H1 (cell line): Measurements from ENCODE around the gene HARS1. TPM values are rescaled to one million over a fixed set of nuclear protein-coding genes. Genes with fewer than 3 reads are reported as not detected.

ENCODE experiments used
- GABPA ChIP-seq: IDR thresholded peaks from 2 replicates; pipeline ENCODE4 v1.6.1; 2011; ENCODE audit warnings: mild to moderate bottlenecking, low read length, moderate library complexity, borderline replicate concordance; ENCODE audit not compliant: insufficient read depth
- NRF1 ChIP-seq: IDR thresholded peaks from 2 replicates; pipeline ENCODE4 v1.6.1; 2011; ENCODE audit warnings: mild to moderate bottlenecking, low read depth, low read length, improper control_type of control experiment
- RAD21 ChIP-seq, 2 experiments: IDR thresholded peaks in 1 of 2; conservative IDR thresholded peaks in 1 of 2; 2 replicates each; pipeline ENCODE4 v1.6.1; 2011; ENCODE audit warnings: low read depth in 2 of 2, low read length in 2 of 2, improper control_type of control experiment in 1 of 2, inconsistent platforms in 1 of 2, mild to moderate bottlenecking in 1 of 2, moderate library complexity in 1 of 2
- RBBP5 ChIP-seq: IDR thresholded peaks from 2 replicates; pipeline ENCODE4 v1.7.1; 2012; ENCODE audit warnings: low read depth, mild to moderate bottlenecking, inconsistent platforms, low read length, moderate library complexity, borderline replicate concordance
- TEAD4 ChIP-seq: IDR thresholded peaks from 2 replicates; pipeline ENCODE4 v1.6.1; 2012; ENCODE audit warnings: low read depth, low read length, inconsistent platforms, mixed read lengths
- USF2 ChIP-seq: IDR thresholded peaks from 2 replicates; pipeline ENCODE4 v1.6.1; 2011; ENCODE audit warnings: low read length, improper control_type of control experiment
- polyA plus RNA-seq, 7 experiments: library from polyadenylated mRNA; depleted of rRNA in 3 of 7; stranded (reverse) in 5 of 7; unstranded in 2 of 7; fragments of >200 nt in 5 of 7; fragments of 200-250 nt in 2 of 7; gene quantifications; 1 replicate in 5 of 7; 2 replicates in 1 of 7; 4 replicates in 1 of 7; pipeline versions ENCODE4 v1.2.1 to v1.2.3, GENCODE V29; 2011 to 2013; ENCODE audit warnings: missing spikeins in 2 of 7, mixed read lengths in 2 of 7
- total RNA-seq: library from RNA; stranded (reverse); fragmentation: NEBNext Ultra II Directional; extraction: Animal tissue kit (Norgen Biotek cat#: 25700); gene quantifications from 2 replicates; pipeline ENCODE4 v1.2.1, GENCODE V29; 2021
- TF ChIP-seq, protein P1 (sequence below): fragments of 300-600 bp; sonication (generic); IDR thresholded peaks from 2 replicates; pipeline ENCODE4 v1.7.1; 2012; ENCODE audit warnings: low read length, moderate library complexity, mild to moderate bottlenecking, inconsistent platforms; ENCODE audit not compliant: insufficient replicate concordance
- TF ChIP-seq, protein P2 (sequence below): IDR thresholded peaks from 2 replicates; pipeline ENCODE4 v1.6.1; 2012; ENCODE audit warnings: inconsistent platforms

Gene HARS1
- total and polyA plus RNA-seq, 2 of the 8 experiments (the other 6 are each of a cell fraction or from before 2014, with no cell fraction given): 27.8 to 56.8 TPM

DNA sequence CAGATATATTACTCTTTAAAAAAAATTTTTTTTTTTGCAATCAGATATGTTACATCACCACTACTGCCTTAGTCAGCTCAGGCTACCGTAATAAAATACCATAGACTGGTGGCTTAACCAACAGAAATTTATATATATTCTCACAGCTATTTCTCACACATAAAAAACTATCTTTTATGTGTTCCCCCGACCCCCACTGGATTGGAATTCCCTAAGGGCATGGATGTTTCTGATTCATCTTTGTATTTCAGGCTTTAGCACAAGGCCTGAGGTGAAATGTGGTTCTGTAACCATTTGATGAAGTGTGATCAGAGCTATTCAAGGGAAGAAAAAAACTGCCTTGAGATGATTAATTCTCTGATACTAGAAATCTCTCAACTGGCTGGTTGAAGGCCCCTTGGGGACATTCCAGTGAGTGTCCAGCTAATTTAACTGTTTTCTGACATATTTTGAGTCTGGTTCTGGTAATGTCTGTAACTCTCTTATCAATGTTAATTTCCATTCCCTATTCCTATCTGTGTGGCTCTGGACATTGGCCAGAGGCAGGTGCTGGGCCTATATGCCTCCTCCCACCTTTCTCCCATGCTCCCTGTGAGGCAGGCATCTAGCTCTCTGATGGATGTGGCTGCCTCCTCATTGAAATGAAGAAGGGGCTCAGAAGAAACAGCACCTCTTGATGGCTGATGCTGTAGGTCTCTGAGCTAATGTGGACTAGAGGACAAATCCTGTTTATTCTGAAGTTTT lies 60.7 kb downstream of the HARS1 start (continued):
- TF ChIP-seq, protein P1, sequence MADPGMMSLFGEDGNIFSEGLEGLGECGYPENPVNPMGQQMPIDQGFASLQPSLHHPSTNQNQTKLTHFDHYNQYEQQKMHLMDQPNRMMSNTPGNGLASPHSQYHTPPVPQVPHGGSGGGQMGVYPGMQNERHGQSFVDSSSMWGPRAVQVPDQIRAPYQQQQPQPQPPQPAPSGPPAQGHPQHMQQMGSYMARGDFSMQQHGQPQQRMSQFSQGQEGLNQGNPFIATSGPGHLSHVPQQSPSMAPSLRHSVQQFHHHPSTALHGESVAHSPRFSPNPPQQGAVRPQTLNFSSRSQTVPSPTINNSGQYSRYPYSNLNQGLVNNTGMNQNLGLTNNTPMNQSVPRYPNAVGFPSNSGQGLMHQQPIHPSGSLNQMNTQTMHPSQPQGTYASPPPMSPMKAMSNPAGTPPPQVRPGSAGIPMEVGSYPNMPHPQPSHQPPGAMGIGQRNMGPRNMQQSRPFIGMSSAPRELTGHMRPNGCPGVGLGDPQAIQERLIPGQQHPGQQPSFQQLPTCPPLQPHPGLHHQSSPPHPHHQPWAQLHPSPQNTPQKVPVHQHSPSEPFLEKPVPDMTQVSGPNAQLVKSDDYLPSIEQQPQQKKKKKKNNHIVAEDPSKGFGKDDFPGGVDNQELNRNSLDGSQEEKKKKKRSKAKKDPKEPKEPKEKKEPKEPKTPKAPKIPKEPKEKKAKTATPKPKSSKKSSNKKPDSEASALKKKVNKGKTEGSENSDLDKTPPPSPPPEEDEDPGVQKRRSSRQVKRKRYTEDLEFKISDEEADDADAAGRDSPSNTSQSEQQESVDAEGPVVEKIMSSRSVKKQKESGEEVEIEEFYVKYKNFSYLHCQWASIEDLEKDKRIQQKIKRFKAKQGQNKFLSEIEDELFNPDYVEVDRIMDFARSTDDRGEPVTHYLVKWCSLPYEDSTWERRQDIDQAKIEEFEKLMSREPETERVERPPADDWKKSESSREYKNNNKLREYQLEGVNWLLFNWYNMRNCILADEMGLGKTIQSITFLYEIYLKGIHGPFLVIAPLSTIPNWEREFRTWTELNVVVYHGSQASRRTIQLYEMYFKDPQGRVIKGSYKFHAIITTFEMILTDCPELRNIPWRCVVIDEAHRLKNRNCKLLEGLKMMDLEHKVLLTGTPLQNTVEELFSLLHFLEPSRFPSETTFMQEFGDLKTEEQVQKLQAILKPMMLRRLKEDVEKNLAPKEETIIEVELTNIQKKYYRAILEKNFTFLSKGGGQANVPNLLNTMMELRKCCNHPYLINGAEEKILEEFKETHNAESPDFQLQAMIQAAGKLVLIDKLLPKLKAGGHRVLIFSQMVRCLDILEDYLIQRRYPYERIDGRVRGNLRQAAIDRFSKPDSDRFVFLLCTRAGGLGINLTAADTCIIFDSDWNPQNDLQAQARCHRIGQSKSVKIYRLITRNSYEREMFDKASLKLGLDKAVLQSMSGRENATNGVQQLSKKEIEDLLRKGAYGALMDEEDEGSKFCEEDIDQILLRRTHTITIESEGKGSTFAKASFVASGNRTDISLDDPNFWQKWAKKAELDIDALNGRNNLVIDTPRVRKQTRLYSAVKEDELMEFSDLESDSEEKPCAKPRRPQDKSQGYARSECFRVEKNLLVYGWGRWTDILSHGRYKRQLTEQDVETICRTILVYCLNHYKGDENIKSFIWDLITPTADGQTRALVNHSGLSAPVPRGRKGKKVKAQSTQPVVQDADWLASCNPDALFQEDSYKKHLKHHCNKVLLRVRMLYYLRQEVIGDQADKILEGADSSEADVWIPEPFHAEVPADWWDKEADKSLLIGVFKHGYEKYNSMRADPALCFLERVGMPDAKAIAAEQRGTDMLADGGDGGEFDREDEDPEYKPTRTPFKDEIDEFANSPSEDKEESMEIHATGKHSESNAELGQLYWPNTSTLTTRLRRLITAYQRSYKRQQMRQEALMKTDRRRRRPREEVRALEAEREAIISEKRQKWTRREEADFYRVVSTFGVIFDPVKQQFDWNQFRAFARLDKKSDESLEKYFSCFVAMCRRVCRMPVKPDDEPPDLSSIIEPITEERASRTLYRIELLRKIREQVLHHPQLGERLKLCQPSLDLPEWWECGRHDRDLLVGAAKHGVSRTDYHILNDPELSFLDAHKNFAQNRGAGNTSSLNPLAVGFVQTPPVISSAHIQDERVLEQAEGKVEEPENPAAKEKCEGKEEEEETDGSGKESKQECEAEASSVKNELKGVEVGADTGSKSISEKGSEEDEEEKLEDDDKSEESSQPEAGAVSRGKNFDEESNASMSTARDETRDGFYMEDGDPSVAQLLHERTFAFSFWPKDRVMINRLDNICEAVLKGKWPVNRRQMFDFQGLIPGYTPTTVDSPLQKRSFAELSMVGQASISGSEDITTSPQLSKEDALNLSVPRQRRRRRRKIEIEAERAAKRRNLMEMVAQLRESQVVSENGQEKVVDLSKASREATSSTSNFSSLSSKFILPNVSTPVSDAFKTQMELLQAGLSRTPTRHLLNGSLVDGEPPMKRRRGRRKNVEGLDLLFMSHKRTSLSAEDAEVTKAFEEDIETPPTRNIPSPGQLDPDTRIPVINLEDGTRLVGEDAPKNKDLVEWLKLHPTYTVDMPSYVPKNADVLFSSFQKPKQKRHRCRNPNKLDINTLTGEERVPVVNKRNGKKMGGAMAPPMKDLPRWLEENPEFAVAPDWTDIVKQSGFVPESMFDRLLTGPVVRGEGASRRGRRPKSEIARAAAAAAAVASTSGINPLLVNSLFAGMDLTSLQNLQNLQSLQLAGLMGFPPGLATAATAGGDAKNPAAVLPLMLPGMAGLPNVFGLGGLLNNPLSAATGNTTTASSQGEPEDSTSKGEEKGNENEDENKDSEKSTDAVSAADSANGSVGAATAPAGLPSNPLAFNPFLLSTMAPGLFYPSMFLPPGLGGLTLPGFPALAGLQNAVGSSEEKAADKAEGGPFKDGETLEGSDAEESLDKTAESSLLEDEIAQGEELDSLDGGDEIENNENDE: no peak
- TF ChIP-seq NRF1 (no peak), RAD21 (IDR thresholded peaks at IDR 0.05 in 1 of 2, conservative IDR thresholded peaks at IDR 0.05 in 1 of 2; ENCODE audit: low read depth in 2 of 2, low read length in 2 of 2) (no peak), RBBP5 (no peak), TEAD4 (no peak), GABPA (no peak), USF2 (no peak)
- TF ChIP-seq, protein P2, sequence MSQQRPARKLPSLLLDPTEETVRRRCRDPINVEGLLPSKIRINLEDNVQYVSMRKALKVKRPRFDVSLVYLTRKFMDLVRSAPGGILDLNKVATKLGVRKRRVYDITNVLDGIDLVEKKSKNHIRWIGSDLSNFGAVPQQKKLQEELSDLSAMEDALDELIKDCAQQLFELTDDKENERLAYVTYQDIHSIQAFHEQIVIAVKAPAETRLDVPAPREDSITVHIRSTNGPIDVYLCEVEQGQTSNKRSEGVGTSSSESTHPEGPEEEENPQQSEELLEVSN: no peak
